ENCODE measurements around the gene TENT5C. TPM values are rescaled to one million over a fixed set of nuclear protein-coding genes. Genes with fewer than 3 reads are reported as not detected.

Gene TENT5C
- total and polyA plus RNA-seq, 9 of the 15 experiments (the other 6 are each of a cell fraction or from before 2014, with no cell fraction given) = 1.8 to 7.7 (median 4.0) TPM

DNA sequence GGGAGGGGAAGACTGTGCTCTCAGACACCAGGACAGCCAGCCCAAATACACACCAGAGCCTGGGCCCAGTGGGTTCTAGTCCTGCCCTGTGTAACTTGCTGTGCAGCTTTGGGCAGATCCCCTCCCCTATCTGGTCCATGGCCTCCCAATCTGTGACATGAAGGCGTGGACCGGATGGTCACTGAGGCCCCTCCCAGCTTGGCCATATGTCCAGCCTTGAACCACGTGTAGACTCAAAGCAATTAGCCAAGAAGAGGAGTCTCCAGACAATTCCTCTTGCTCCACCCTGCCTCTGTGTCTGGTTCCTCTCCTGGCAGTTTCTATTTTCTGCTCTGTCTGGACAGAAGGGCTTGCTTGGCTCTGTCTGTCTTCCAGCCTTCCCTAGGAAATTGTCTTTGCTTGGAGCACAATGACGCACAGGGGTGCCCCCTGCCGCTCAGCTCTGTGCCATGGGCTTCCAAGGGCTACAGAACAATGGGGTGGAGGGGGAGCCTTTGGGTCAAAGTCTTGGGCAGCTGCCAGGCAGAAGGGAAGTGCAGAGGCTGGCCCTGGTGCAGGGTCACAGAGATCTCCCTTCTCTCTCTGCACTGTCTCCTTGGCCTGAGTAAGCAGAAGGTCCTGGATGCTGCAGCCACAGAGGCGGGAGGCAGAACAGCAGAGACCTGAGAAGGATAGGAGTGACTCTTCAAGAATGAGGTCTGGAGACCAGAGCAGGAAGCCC, 66.1 kb downstream of the TENT5C start (continued):
- TF ChIP-seq GATAD2B (IDR thresholded peaks at IDR 0.05; ENCODE audit: borderline replicate concordance) (0 out of 2 replicates have a peak, but pooled peaks have one; percentile 60), BCLAF1 (IDR thresholded peaks at IDR 0.05; ENCODE audit: borderline replicate concordance in 1 of 2, control insufficient read depth in 1 of 2, low read depth in 2 of 2, low read length in 1 of 2) (no peak), ZC3H11A (IDR thresholded peaks at IDR 0.05; ENCODE audit: low read depth, low read length) (no peak), ARID4B (CRISPR knock-in tag; IDR thresholded peaks at IDR 0.05) (no peak), FOSL1 (tag; conservative IDR thresholded peaks at IDR 0.05) (0 out of 2 replicates have a peak, but pooled peaks have one; percentile 11), CTCF (IDR thresholded peaks at IDR 0.05 in 2 of 3, conservative IDR thresholded peaks at IDR 0.05 in 1 of 3; ENCODE audit: insufficient read depth in 2 of 3, low read depth in 1 of 3, low read length in 3 of 3) (peak; percentile 69 to 89 (median 87)), KDM2B (CRISPR knock-in tag; IDR thresholded peaks at IDR 0.05) (no peak), RAD21 (CRISPR knock-in tag; conservative IDR thresholded peaks at IDR 0.05 in 1 of 2, IDR thresholded peaks at IDR 0.05 in 1 of 2) (peak; percentile 88 to 97)
- TF ChIP-seq, protein P1, sequence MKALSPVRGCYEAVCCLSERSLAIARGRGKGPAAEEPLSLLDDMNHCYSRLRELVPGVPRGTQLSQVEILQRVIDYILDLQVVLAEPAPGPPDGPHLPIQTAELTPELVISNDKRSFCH (CRISPR knock-in tag; IDR thresholded peaks at IDR 0.05) = no peak
- TF ChIP-seq, protein P1 (tag; IDR thresholded peaks at IDR 0.05) = 0 out of 2 replicates have a peak, but pooled peaks have one; percentile 15

Measured in K562 (cell line).